ENCODE data around the gene MAPK8. TPM values are rescaled to one million over a fixed set of nuclear protein-coding genes. Genes with fewer than 3 reads are reported as not detected.

MAPK8 gene
- polyA plus RNA-seq, 3 donors: 18.4 to 21.1 (median 18.5) TPM

GRCh38 chr10:48423884-48424283 lies 117.4 kb downstream of the MAPK8 start:
- H3K9me3 ChIP-seq (replicated peaks in 1 of 2; ENCODE audit: control insufficient read depth in 1 of 2, insufficient read depth in 1 of 2, low read length in 2 of 2): no peaks in the 10 kb centered on the region
- H3K27ac ChIP-seq (ENCODE audit: low read depth in 1 of 2, low read length in 2 of 2): no peak overlapping the region
- no peaks in the 10 kb centered on the region for H4K20me1 ChIP-seq (ENCODE audit: insufficient read depth, low read length)
- H2AFZ ChIP-seq (ENCODE audit: insufficient read depth, low read depth, low read length, poor library complexity, severe bottlenecking): no peak overlapping the region
- Mint-ChIP-seq H3K4me1 (no peaks in the 10 kb centered on the region), H3K27ac (no peak overlapping the region), H3K27me3 (ENCODE audit: low read depth in 3 of 3) (no peaks in the 10 kb centered on the region), H3K4me3 (no peak overlapping the region), H3K9me3 (no peaks in the 10 kb centered on the region), H3K36me3 (peaks cover 29 to 30% of the 10 kb centered on the region in 2 donors)
- DNase-seq: no peak
- H3K4me2 ChIP-seq (replicated peaks; ENCODE audit: extremely low read depth, low read length, poor library complexity, severe bottlenecking): no peak overlapping the region
- WGBS (ENCODE audit: insufficient coverage): no CpG with 5 or more reads among the region's 4 CpGs
- H3K9ac ChIP-seq (ENCODE audit: insufficient read depth, low read length, poor library complexity, severe bottlenecking): no peak overlapping the region
- H3K4me3 ChIP-seq (replicated peaks in 1 of 3; ENCODE audit: low read depth in 2 of 3, low read length in 3 of 3): no peak overlapping the region
- H3K79me2 ChIP-seq (ENCODE audit: insufficient read depth, low read length): no peaks in the 10 kb centered on the region
- TF ChIP-seq CTCF (IDR thresholded peaks at IDR 0.05): no peak
- intact Hi-C loops (cut with micrococcal nuclease): no loop called here
- H3K36me3 ChIP-seq (replicated peaks in 1 of 2; ENCODE audit: control insufficient read depth in 1 of 2, insufficient read depth in 2 of 2, low read length in 2 of 2): peaks cover 9 to 36% of the 10 kb centered on the region in 2 donors
- H3K4me1 ChIP-seq (ENCODE audit: control insufficient read depth in 1 of 2, insufficient read depth in 2 of 2, low read length in 2 of 2): no peaks in the 10 kb centered on the region
- H3K27me3 ChIP-seq (ENCODE audit: control insufficient read depth in 2 of 2, insufficient read depth in 2 of 2, low read length in 2 of 2): no peaks in the 10 kb centered on the region

- no peaks in the 10 kb centered on the region for H4K20me1 ChIP-seq (ENCODE audit: insufficient read depth, low read length)
- no peak overlapping the region for H3K27ac Mint-ChIP-seq
- H3K27me3 Mint-ChIP-seq (ENCODE audit: low read depth in 3 of 3): no peaks in the 10 kb centered on the region
- peaks cover 39 to 49% of the 10 kb centered on the region in 2 donors for H3K36me3 Mint-ChIP-seq
- H3K79me2 ChIP-seq (ENCODE audit: insufficient read depth, low read length): no peaks in the 10 kb centered on the region
- peaks cover 9 to 36% of the 10 kb centered on the region in 2 donors for H3K36me3 ChIP-seq (replicated peaks in 1 of 2; ENCODE audit: control insufficient read depth in 1 of 2, insufficient read depth in 2 of 2, low read length in 2 of 2)
- H3K4me2 ChIP-seq (replicated peaks; ENCODE audit: extremely low read depth, low read length, poor library complexity, severe bottlenecking): no peak overlapping the region
- no peak for DNase-seq
- no peak for TF ChIP-seq CTCF (IDR thresholded peaks at IDR 0.05)
- H3K9ac ChIP-seq (ENCODE audit: insufficient read depth, low read length, poor library complexity, severe bottlenecking): no peak overlapping the region
- no peaks in the 10 kb centered on the region for H3K9me3 Mint-ChIP-seq
- H3K4me3 ChIP-seq (replicated peaks in 1 of 3; ENCODE audit: low read depth in 2 of 3, low read length in 3 of 3): no peak overlapping the region
- H3K4me3 Mint-ChIP-seq: no peak overlapping the region
- H3K9me3 ChIP-seq (replicated peaks in 1 of 2; ENCODE audit: control insufficient read depth in 1 of 2, insufficient read depth in 1 of 2, low read length in 2 of 2): no peaks in the 10 kb centered on the region
- H3K4me1 Mint-ChIP-seq: no peaks in the 10 kb centered on the region
- H3K27ac ChIP-seq (ENCODE audit: low read depth in 1 of 2, low read length in 2 of 2): no peak overlapping the region
- no peaks in the 10 kb centered on the region for H3K4me1 ChIP-seq (ENCODE audit: control insufficient read depth in 1 of 2, insufficient read depth in 2 of 2, low read length in 2 of 2)
- intact Hi-C loops (cut with micrococcal nuclease): no loop called here
- WGBS (ENCODE audit: insufficient coverage): no CpG with 5 or more reads among the region's 3 CpGs
- H2AFZ ChIP-seq (ENCODE audit: insufficient read depth, low read depth, low read length, poor library complexity, severe bottlenecking): no peak overlapping the region
- no peaks in the 10 kb centered on the region for H3K27me3 ChIP-seq (ENCODE audit: control insufficient read depth in 2 of 2, insufficient read depth in 2 of 2, low read length in 2 of 2)
These were observed 122.4 kb downstream of the MAPK8 start for GRCh38 chr10:48428896-48429295.
